GM23248 (cell line): Measurements from ENCODE around the gene EVC. TPM values are rescaled to one million over a fixed set of nuclear protein-coding genes. Genes with fewer than 3 reads are reported as not detected.
A peak's percentile ranks its signal among the peaks of the same experiment; 100 is the strongest.

Source experiments
- DNase-seq: peaks from one replicate; pipeline ENCODE4 v3.0.0-alpha.2; 2015
- H2AFZ ChIP-seq: fragments of 200-600 bp; sonication (generic); 2 replicates; pipeline ENCODE4 v1.6.1; 2016; ENCODE audit warnings: antibody characterized with exemption
- H3F3A ChIP-seq: fragments of 200-600 bp; sonication (generic); 2 replicates; pipeline ENCODE4 v1.6.1; 2016; ENCODE audit warnings: mild to moderate bottlenecking, antibody characterized with exemption, mixed run types; ENCODE audit not compliant: insufficient read depth
- H3K27ac ChIP-seq: fragments of 200-600 bp; sonication (generic); 2 replicates; pipeline ENCODE4 v1.5.1; 2016; ENCODE audit warnings: mild to moderate bottlenecking
- H3K27me3 ChIP-seq: fragments of 200-600 bp; sonication (generic); replicated peaks from 2 replicates; pipeline ENCODE4 v1.6.1; 2016; ENCODE audit warnings: mild to moderate bottlenecking; ENCODE audit not compliant: insufficient read depth
- H3K36me3 ChIP-seq: fragments of 200-600 bp; sonication (generic); 2 replicates; pipeline ENCODE4 v1.6.1; 2016; ENCODE audit warnings: low read depth, mild to moderate bottlenecking
- H3K4me1 ChIP-seq: fragments of 200-600 bp; sonication (generic); 2 replicates; pipeline ENCODE4 v1.6.1; 2016; ENCODE audit warnings: mild to moderate bottlenecking; ENCODE audit not compliant: insufficient read depth
- H3K4me2 ChIP-seq: fragments of 200-600 bp; sonication (generic); one replicate; pipeline ENCODE4 v1.6.1; 2016; ENCODE audit warnings: mild to moderate bottlenecking; ENCODE audit not compliant: unreplicated experiment
- H3K4me3 ChIP-seq: fragments of 200-600 bp; sonication (generic); 2 replicates; pipeline ENCODE4 v1.5.1; 2016; ENCODE audit warnings: mild to moderate bottlenecking
- H3K79me2 ChIP-seq: fragments of 200-600 bp; sonication (generic); 2 replicates; pipeline ENCODE4 v1.6.1; 2016; ENCODE audit warnings: mild to moderate bottlenecking; ENCODE audit not compliant: insufficient read depth
- H3K9ac ChIP-seq: fragments of 200-600 bp; sonication (generic); 2 replicates; pipeline ENCODE4 v1.6.1; 2016; ENCODE audit warnings: mild to moderate bottlenecking
- H3K9me2 ChIP-seq: fragments of 200-600 bp; sonication (generic); 2 replicates; pipeline ENCODE4 v1.6.1; 2016; ENCODE audit warnings: mixed run types, mild to moderate bottlenecking, moderate library complexity; ENCODE audit not compliant: insufficient read depth
- H3K9me3 ChIP-seq: fragments of 200-600 bp; sonication (generic); one replicate; pipeline ENCODE4 v1.6.1; 2017; ENCODE audit warnings: low read depth
- H4K20me1 ChIP-seq: fragments of 200-600 bp; sonication (generic); 2 replicates; pipeline ENCODE4 v1.6.0; 2016; ENCODE audit not compliant: insufficient read depth
- EZH2 ChIP-seq: fragments of 200-600 bp; sonication (generic); IDR thresholded peaks from 2 replicates; pipeline ENCODE4 v1.6.1; 2018; ENCODE audit warnings: antibody characterized with exemption, mild to moderate bottlenecking; ENCODE audit not compliant: insufficient read depth, poor library complexity, severe bottlenecking
- EZH2phosphoT487 ChIP-seq: fragments of 200-600 bp; sonication (generic); IDR thresholded peaks from 2 replicates; pipeline ENCODE4 v1.6.1; 2018; ENCODE audit warnings: antibody characterized with exemption, moderate library complexity, mild to moderate bottlenecking, low read depth; ENCODE audit not compliant: insufficient read depth
- WGBS, 2 experiments: methylation state at CpG; one replicate each; pipeline ENCODE4 v1.1.6; 2015 to 2017; ENCODE audit warnings: low lambda C conversion rate in 2 of 2, low coverage in 1 of 2; ENCODE audit errors: missing lambda C conversion rate in 2 of 2; 5-methylcytosine and 5-hydroxymethylcytosine counted together
- in situ Hi-C: fragments of 300-500 bp; cut with MboI; formaldehyde crosslinking; loops from 2 replicates; pipeline ENCODE4 v1.15.0; 2020
- polyA plus RNA-seq: library from polyadenylated mRNA; unstranded; fragments of >200 nt; fragmentation: Nextera tagmentation; extraction: Ambion mirVana; gene quantifications from 2 replicates; pipeline ENCODE4 v1.2.1, GENCODE V29; 2016
- total RNA-seq: library from RNA; depleted of rRNA; stranded (reverse); fragments of >200 nt; shearing (Covaris generic); gene quantifications from 2 replicates; pipeline ENCODE4 v1.2.3, GENCODE V29; 2014

EVC gene
- total and polyA plus RNA-seq, 2 experiments from 2014 or later, result 4.0 to 56.2 TPM

GRCh38 chr4:5712517-5712916, 1.5 kb downstream of the EVC start:
- Histone ChIP-seq H3K9me2 (no peaks in the 10 kb centered on the region), H3F3A (peaks cover 34% of the 10 kb centered on the region), H3K27me3 (no peaks in the 10 kb centered on the region), H3K27ac (peak overlapping the region; percentile 85), H3K36me3 (peaks cover 14% of the 10 kb centered on the region; the same call in 1 of the 2 replicates), H4K20me1 (peaks cover 14% of the 10 kb centered on the region; the same call in 1 of the 2 replicates), H3K9me3 (no peaks in the 10 kb centered on the region), H3K4me1 (peaks cover 29% of the 10 kb centered on the region), H3K9ac (peak overlapping the region; percentile 84), H2AFZ (no peak overlapping the region), H3K4me3 (peak overlapping the region; percentile 71), H3K4me2 (peak overlapping the region; percentile 90), H3K79me2 (peaks cover 64% of the 10 kb centered on the region)
- WGBS, 2 experiments, result 59 to 64% methylated on average over 7 of the region's 7 CpGs
- DNase-seq, result peak; percentile 80
- TF ChIP-seq EZH2 (no peak), EZH2phosphoT487 (no peak)
- in situ Hi-C loops, result no loop called here

GRCh38 chr4:5712931-5713330, 1.9 kb downstream of the EVC start:
- Histone ChIP-seq H3K4me3 (peak overlapping the region; percentile 71), H3K27me3 (no peaks in the 10 kb centered on the region), H3K4me2 (peak overlapping the region; percentile 90), H3K9ac (peak overlapping the region; percentile 37; the same call in 1 of the 2 replicates), H4K20me1 (peaks cover 18% of the 10 kb centered on the region; the same call in 1 of the 2 replicates), H2AFZ (no peak overlapping the region), H3K9me2 (no peaks in the 10 kb centered on the region), H3K4me1 (peaks cover 26% of the 10 kb centered on the region), H3K9me3 (no peaks in the 10 kb centered on the region), H3K27ac (peak overlapping the region; percentile 85), H3K79me2 (peaks cover 64% of the 10 kb centered on the region), H3F3A (peaks cover 34% of the 10 kb centered on the region), H3K36me3 (peaks cover 18% of the 10 kb centered on the region; the same call in 1 of the 2 replicates)
- TF ChIP-seq EZH2phosphoT487 (no peak), EZH2 (no peak)
- 81 to 90% methylated on average over 3 of the region's 3 CpGs for WGBS, 2 experiments
- in situ Hi-C loops, result no loop called here
- peak; percentile 32 for DNase-seq

- H3K27me3 ChIP-seq, result no peaks in the 10 kb centered on the region
- peaks cover 23% of the 10 kb centered on the region for H3K4me1 ChIP-seq
- TF ChIP-seq EZH2phosphoT487 (no peak), EZH2 (no peak)
- H3K9me2 ChIP-seq, result no peaks in the 10 kb centered on the region
- DNase-seq, result no peak
- no peak overlapping the region for H3K4me2 ChIP-seq
- no peak overlapping the region for H2AFZ ChIP-seq
- H3K27ac ChIP-seq, result no peak overlapping the region
- 89 to 90% methylated on average over 6 of the region's 6 CpGs for WGBS, 2 experiments
- peaks cover 33% of the 10 kb centered on the region for H3F3A ChIP-seq
- H3K9me3 ChIP-seq, result no peaks in the 10 kb centered on the region
- H3K9ac ChIP-seq, result no peak overlapping the region
- in situ Hi-C loops, result no loop called here
- peaks cover 18% of the 10 kb centered on the region; the same call in 1 of the 2 replicates for H3K36me3 ChIP-seq
- peaks cover 19% of the 10 kb centered on the region; the same call in 1 of the 2 replicates for H4K20me1 ChIP-seq
- peaks cover 73% of the 10 kb centered on the region for H3K79me2 ChIP-seq
- no peak overlapping the region for H3K4me3 ChIP-seq
Measured at GRCh38 chr4:5713861-5714260, 2.9 kb downstream of the EVC start.

GRCh38 chr4:5715357-5715756, 4.4 kb downstream of the EVC start:
- DNase-seq, result no peak
- Histone ChIP-seq H3K9ac (no peak overlapping the region), H3K79me2 (peaks cover 88% of the 10 kb centered on the region), H3K4me1 (peaks cover 20% of the 10 kb centered on the region), H2AFZ (no peak overlapping the region), H3F3A (peaks cover 19% of the 10 kb centered on the region), H4K20me1 (peaks cover 19% of the 10 kb centered on the region; the same call in 1 of the 2 replicates), H3K4me3 (no peak overlapping the region), H3K9me3 (no peaks in the 10 kb centered on the region), H3K27ac (no peak overlapping the region), H3K4me2 (no peak overlapping the region), H3K9me2 (no peaks in the 10 kb centered on the region), H3K27me3 (no peaks in the 10 kb centered on the region), H3K36me3 (peaks cover 18% of the 10 kb centered on the region; the same call in 1 of the 2 replicates)
- TF ChIP-seq EZH2phosphoT487 (no peak), EZH2 (no peak)
- WGBS, 2 experiments, result 69 to 80% methylated on average over 2 of the region's 2 CpGs
- in situ Hi-C loops, result no loop called here
